MM.1S (cell line): ENCODE data around the gene NOS1.

Source experiments
- DNase-seq: peaks from one replicate; pipeline ENCODE4 v3.0.0-alpha.2; 2015
- H2AFZ ChIP-seq: fragments of 300-600 bp; sonication (generic); 2 replicates; pipeline ENCODE4 v1.6.0; 2016; ENCODE audit warnings: antibody characterized with exemption, low read length
- H3F3A ChIP-seq: fragments of 300-600 bp; sonication (generic); 2 replicates; pipeline ENCODE4 v1.6.1; 2016; ENCODE audit warnings: mild to moderate bottlenecking, antibody characterized with exemption, low read length, moderate library complexity, mixed read lengths; ENCODE audit not compliant: insufficient read depth
- H3K27ac ChIP-seq: fragments of 300-600 bp; sonication (generic); 2 replicates; pipeline ENCODE4 v1.5.1; 2016; ENCODE audit warnings: mild to moderate bottlenecking, low read length
- H3K27me3 ChIP-seq: fragments of 300-600 bp; sonication (generic); replicated peaks from 2 replicates; pipeline ENCODE4 v1.6.0; 2016; ENCODE audit warnings: low read length; ENCODE audit not compliant: insufficient read depth
- H3K36me3 ChIP-seq: fragments of 300-600 bp; sonication (generic); replicated peaks from 2 replicates; pipeline ENCODE4 v1.6.1; 2016; ENCODE audit warnings: mild to moderate bottlenecking, low read length, mixed read lengths; ENCODE audit not compliant: insufficient read depth
- H3K4me1 ChIP-seq: fragments of 300-600 bp; sonication (generic); 2 replicates; pipeline ENCODE4 v1.6.1; 2016; ENCODE audit warnings: low read length, mixed read lengths
- H3K4me2 ChIP-seq: fragments of 300-600 bp; sonication (generic); 2 replicates; pipeline ENCODE4 v1.6.0; 2016; ENCODE audit warnings: low read depth, low read length
- H3K4me3 ChIP-seq: fragments of 300-600 bp; sonication (generic); 2 replicates; pipeline ENCODE4 v1.5.1; 2016; ENCODE audit warnings: low read length, mixed read lengths
- H3K79me2 ChIP-seq: fragments of 300-600 bp; sonication (generic); 2 replicates; pipeline ENCODE4 v1.6.1; 2016; ENCODE audit warnings: mixed run types, low read length, mixed read lengths
- H3K9ac ChIP-seq: fragments of 300-600 bp; sonication (generic); 2 replicates; pipeline ENCODE4 v1.6.1; 2016; ENCODE audit warnings: low read length, mixed read lengths
- H3K9me2 ChIP-seq: fragments of 300-600 bp; sonication (generic); replicated peaks from 2 replicates; pipeline ENCODE4 v1.6.1; 2016; ENCODE audit warnings: mild to moderate bottlenecking, low read length, mixed read lengths; ENCODE audit not compliant: insufficient read depth
- H3K9me3 ChIP-seq: fragments of 300-600 bp; sonication (generic); replicated peaks from 2 replicates; pipeline ENCODE4 v1.6.1; 2016; ENCODE audit warnings: mild to moderate bottlenecking, low read length, mixed read lengths; ENCODE audit not compliant: insufficient read depth
- H4K20me1 ChIP-seq: fragments of 300-600 bp; sonication (generic); 2 replicates; pipeline ENCODE4 v1.6.1; 2016; ENCODE audit warnings: mild to moderate bottlenecking, low read length, moderate library complexity, mixed read lengths; ENCODE audit not compliant: insufficient read depth
- EZH2 ChIP-seq: fragments of 300-600 bp; sonication (generic); optimal IDR thresholded peaks from 2 replicates; pipeline ENCODE3; 2017; ENCODE audit warnings: low read depth, mild to moderate bottlenecking, antibody characterized with exemption, low read length, mixed read lengths
- EZH2phosphoT487 ChIP-seq: fragments of 300-600 bp; sonication (generic); IDR thresholded peaks from 2 replicates; pipeline ENCODE4 v1.6.1; 2018; ENCODE audit warnings: antibody characterized with exemption, low read length
- TF ChIP-seq, protein P1 (sequence below): fragments of 300-600 bp; sonication (generic); IDR thresholded peaks from 2 replicates; pipeline ENCODE4 v1.5.1; 2016; ENCODE audit warnings: antibody characterized with exemption, low read length, mixed read lengths

NOS1 gene

DNA sequence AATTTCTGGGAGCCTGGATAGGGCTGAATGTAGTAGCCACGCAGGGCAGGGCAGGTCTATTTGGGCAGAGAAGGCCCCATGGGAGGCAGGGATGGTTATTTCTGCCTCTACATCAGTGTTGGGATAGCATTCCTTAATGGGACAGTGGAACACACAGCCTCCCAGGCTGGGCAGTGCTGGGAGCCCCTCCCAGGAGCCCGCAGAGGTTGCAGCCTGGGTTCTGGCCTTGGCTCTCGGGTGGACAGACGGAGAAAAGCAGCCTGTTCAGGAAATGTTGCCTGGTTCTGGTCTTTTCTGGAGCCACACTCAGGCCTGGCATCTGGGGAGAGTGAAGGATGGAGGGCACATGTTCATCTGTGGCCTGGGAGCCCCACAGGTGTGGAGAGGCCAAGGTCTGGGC, 479 bp upstream of the NOS1 start:
- Histone ChIP-seq H3F3A (no peaks in the 10 kb centered on the region), H3K4me3 (no peak overlapping the region), H3K27me3 (peaks cover 13% of the 10 kb centered on the region), H3K9ac (no peak overlapping the region), H3K9me2 (no peaks in the 10 kb centered on the region), H3K27ac (no peak overlapping the region), H2AFZ (no peak overlapping the region), H3K9me3 (no peaks in the 10 kb centered on the region), H3K4me2 (no peak overlapping the region), H3K79me2 (no peaks in the 10 kb centered on the region), H3K36me3 (no peaks in the 10 kb centered on the region), H4K20me1 (no peaks in the 10 kb centered on the region), H3K4me1 (no peaks in the 10 kb centered on the region)
- no peak for DNase-seq
- TF ChIP-seq, protein P1, sequence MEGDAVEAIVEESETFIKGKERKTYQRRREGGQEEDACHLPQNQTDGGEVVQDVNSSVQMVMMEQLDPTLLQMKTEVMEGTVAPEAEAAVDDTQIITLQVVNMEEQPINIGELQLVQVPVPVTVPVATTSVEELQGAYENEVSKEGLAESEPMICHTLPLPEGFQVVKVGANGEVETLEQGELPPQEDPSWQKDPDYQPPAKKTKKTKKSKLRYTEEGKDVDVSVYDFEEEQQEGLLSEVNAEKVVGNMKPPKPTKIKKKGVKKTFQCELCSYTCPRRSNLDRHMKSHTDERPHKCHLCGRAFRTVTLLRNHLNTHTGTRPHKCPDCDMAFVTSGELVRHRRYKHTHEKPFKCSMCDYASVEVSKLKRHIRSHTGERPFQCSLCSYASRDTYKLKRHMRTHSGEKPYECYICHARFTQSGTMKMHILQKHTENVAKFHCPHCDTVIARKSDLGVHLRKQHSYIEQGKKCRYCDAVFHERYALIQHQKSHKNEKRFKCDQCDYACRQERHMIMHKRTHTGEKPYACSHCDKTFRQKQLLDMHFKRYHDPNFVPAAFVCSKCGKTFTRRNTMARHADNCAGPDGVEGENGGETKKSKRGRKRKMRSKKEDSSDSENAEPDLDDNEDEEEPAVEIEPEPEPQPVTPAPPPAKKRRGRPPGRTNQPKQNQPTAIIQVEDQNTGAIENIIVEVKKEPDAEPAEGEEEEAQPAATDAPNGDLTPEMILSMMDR, result no peak
- TF ChIP-seq EZH2, result no peak
- no peak for TF ChIP-seq EZH2phosphoT487

DNA sequence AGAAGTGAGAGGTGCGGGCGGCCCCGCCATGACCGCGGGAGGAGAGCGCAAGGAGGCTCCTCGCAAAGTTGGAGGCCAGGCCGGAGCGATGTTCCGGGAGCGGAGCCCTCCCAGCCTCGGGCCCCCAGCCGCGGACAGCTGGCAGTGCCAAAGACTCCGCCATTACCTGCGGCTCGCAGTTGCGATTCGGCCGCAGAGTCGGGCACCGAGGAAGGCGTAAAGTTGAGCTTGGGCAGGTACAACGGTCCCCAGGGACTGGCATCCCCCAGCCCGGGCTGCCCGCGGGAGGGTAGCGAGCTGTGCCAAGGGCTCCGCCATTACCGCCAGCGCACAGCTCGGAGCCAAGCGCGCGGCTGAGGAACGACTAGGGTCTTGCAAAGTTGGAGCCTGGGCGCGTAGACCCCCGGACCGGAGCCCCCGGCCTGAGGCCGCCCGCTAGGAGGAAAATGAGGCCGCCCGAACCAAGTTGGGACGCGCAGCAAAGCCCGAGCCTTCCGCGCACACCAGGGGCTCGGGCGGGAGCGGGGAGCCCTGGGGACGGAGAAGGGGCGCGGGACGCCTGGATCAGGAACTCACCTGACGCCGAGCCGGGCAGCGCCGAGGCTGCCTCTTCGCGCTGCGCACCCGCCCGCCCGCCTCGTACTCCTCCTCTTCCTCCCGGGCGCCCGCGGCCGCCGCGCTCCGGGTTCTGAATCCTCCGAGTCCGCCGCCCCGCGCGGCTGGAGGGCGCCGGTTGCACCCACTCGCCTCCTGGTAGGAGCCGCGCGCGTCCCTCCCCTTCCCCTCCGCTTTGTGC, 677 bp downstream of the NOS1 start:
- no peaks in the 10 kb centered on the region for H3K79me2 ChIP-seq
- no peaks in the 10 kb centered on the region for H3K36me3 ChIP-seq
- peaks cover 13% of the 10 kb centered on the region for H3K27me3 ChIP-seq
- H3K4me1 ChIP-seq, result no peaks in the 10 kb centered on the region
- no peak overlapping the region for H2AFZ ChIP-seq
- H3K4me2 ChIP-seq, result no peak overlapping the region
- H3K9ac ChIP-seq, result no peak overlapping the region
- H4K20me1 ChIP-seq, result no peaks in the 10 kb centered on the region
- TF ChIP-seq EZH2phosphoT487 (no peak), EZH2 (no peak)
- TF ChIP-seq, protein P1, result no peak
- DNase-seq, result no peak
- H3K27ac ChIP-seq, result no peak overlapping the region
- H3K9me3 ChIP-seq, result no peaks in the 10 kb centered on the region
- H3K9me2 ChIP-seq, result no peaks in the 10 kb centered on the region
- no peaks in the 10 kb centered on the region for H3F3A ChIP-seq
- no peak overlapping the region for H3K4me3 ChIP-seq

DNA sequence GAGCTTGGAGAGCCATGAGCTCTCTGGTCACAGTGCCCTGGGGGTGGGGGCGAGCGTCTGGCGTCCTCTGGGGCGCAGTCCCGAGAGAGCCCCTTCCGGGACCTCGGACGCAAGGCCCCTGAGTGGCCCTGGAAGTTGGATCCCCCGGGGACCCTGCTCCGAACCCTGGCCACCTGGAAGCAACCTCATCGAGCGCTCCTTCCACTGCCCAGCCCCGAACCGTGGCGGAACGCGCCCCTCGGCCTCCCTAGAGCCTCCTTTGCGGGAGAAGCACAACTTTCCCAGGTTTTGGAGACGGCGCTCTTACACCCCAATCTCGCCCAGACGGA, 1.2 kb downstream of the NOS1 start:
- no peak overlapping the region for H3K9ac ChIP-seq
- no peaks in the 10 kb centered on the region for H4K20me1 ChIP-seq
- no peaks in the 10 kb centered on the region for H3K4me1 ChIP-seq
- no peaks in the 10 kb centered on the region for H3K79me2 ChIP-seq
- no peak overlapping the region for H3K4me2 ChIP-seq
- no peaks in the 10 kb centered on the region for H3K9me2 ChIP-seq
- no peak for DNase-seq
- H3K4me3 ChIP-seq, result no peak overlapping the region
- no peak overlapping the region for H2AFZ ChIP-seq
- H3K9me3 ChIP-seq, result no peaks in the 10 kb centered on the region
- no peak overlapping the region for H3K27ac ChIP-seq
- H3K27me3 ChIP-seq, result peaks cover 13% of the 10 kb centered on the region
- no peaks in the 10 kb centered on the region for H3K36me3 ChIP-seq
- H3F3A ChIP-seq, result no peaks in the 10 kb centered on the region
- TF ChIP-seq, protein P1, result no peak
- TF ChIP-seq EZH2phosphoT487, result no peak
- no peak for TF ChIP-seq EZH2
